Coronary artery (tissue), 2 donors: ENCODE results near the gene RHCG.

ENCODE experiments used
- DNase-seq: peaks from one replicate; pipeline ENCODE4 v3.0.0-alpha.2; 2017; ENCODE audit warnings: low spot score
- H3K27ac ChIP-seq, 2 donors: fragments of 200-600 bp; sonication (generic); one replicate each; pipeline ENCODE4 v1.5.1; 2016 to 2019
- H3K4me3 ChIP-seq: fragments of 200-600 bp; sonication (generic); 2 replicates; pipeline ENCODE4 v1.5.1; 2016; ENCODE audit warnings: mild to moderate bottlenecking, moderate library complexity
- TF ChIP-seq, protein P1 (sequence below): fragments of 200-600 bp; sonication (generic); IDR thresholded peaks from one replicate; pipeline ENCODE4 v1.5.1; 2019; ENCODE audit warnings: antibody characterized with exemption

The RHCG gene

GRCh38 chr15:89429023-89429422, 67.4 kb downstream of the RHCG start:
- Histone ChIP-seq H3K4me3 (no peak overlapping the region), H3K27ac (no peak overlapping the region)
- TF ChIP-seq, protein P1, sequence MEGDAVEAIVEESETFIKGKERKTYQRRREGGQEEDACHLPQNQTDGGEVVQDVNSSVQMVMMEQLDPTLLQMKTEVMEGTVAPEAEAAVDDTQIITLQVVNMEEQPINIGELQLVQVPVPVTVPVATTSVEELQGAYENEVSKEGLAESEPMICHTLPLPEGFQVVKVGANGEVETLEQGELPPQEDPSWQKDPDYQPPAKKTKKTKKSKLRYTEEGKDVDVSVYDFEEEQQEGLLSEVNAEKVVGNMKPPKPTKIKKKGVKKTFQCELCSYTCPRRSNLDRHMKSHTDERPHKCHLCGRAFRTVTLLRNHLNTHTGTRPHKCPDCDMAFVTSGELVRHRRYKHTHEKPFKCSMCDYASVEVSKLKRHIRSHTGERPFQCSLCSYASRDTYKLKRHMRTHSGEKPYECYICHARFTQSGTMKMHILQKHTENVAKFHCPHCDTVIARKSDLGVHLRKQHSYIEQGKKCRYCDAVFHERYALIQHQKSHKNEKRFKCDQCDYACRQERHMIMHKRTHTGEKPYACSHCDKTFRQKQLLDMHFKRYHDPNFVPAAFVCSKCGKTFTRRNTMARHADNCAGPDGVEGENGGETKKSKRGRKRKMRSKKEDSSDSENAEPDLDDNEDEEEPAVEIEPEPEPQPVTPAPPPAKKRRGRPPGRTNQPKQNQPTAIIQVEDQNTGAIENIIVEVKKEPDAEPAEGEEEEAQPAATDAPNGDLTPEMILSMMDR, result no peak
- no peak for DNase-seq

GRCh38 chr15:89428246-89428645, 68.1 kb downstream of the RHCG start:
- TF ChIP-seq, protein P1, result no peak
- DNase-seq, result no peak
- H3K4me3 ChIP-seq, result no peak overlapping the region
- no peak overlapping the region for H3K27ac ChIP-seq

- Histone ChIP-seq H3K27ac (no peak overlapping the region), H3K4me3 (no peak overlapping the region)
- DNase-seq, result no peak
- TF ChIP-seq, protein P1, result no peak
Observed at GRCh38 chr15:89426500-89426899, 69.9 kb downstream of the RHCG start.

GRCh38 chr15:89423981-89424380, 72.4 kb downstream of the RHCG start:
- TF ChIP-seq, protein P1, result no peak
- no peak overlapping the region for H3K27ac ChIP-seq
- DNase-seq, result no peak

More at GRCh38 chr15:89423981-89424380, 72.4 kb downstream of the RHCG start:
- H3K4me3 ChIP-seq, result no peak overlapping the region
